ENCODE measurements around the gene TET1.
"Not testable (repeated sequence)": the region's sequence is repeated elsewhere in the genome, so short reads cannot be mapped to it uniquely, and the experiment has no call there.

Gene TET1

DNA sequence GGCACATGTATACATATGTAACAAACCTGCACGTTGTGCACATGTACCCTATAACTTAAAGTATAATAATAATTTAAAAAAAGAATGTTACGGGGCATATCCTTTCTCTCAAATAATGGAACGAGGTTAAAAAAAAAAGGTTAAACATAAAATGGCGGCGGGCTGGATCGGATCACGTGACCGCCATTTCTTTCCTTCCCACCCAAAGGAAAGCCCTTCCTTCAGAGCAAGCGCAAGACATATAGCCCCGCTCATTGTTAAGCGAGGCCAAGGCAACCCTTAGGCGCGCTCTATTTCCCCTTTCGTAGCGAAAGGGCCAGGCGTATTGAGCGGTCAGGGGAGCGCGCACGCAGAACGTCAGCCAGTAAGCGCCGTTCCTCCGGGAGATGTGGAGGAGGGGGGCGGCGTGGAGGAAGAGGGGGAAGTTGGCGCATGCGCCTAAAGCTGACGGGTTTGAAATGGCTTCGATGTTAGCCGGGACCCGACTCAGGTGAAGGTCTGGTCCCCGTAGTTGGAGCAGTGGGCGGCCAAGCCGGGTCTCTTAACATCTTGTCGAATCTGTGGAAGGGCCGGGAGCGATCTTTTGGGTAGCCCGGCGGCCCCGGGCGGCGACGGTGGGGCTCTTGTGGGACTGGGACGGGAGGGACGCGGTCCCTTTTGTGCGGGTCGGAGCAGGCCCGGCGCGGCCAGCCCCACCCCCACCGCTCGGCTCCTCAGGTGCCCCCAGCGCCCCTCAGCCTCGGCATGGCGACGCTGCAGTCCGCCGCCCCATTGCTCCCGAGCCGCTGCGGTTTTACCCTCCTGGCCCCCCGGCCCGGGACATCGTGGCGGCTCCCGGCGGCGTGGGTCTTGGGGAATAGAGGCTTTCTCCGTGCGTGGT lies 160.9 kb downstream of the TET1 start, which contains the start of gene CCAR1:
CCAR1 (plus strand) TSS at position 447 of the 880 bp plus-strand sequence. CDS start 1,266 bp downstream, outside the sequence.
- peak; percentile 96 to 98 for DNase-seq

DNA sequence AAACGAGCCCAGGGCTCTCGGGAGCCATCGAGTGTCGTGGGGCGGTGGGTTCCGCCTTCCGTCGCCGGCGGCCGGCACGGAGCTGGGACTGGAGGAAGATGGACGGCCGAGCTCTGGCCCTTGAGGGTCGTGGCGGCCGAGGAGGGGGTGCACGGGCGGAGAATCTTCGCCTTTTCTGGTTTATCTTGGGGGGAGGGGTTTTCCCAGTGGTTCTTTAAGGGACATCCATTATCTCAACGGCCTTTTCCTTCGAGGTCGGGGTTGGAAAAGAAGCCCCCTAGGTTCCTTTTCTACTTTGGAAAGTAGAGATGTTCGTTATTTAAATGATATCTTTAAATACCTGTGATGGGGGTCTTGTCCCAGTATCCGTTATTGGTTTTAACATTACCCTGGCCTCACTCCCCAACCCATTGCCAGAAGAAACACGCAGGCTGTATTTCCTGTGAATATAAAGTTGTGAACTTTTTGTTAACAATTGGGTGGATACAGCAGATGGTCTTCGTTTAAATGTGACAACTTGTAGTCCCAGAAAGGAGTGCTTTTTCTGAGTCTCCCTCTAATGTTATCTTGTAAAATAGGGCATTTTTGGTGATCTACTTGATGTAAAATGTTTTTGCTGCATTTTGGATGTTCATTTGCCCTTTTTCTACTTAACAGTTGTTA lies 161.7 kb downstream of the TET1 start:
- no peak for DNase-seq

DNA sequence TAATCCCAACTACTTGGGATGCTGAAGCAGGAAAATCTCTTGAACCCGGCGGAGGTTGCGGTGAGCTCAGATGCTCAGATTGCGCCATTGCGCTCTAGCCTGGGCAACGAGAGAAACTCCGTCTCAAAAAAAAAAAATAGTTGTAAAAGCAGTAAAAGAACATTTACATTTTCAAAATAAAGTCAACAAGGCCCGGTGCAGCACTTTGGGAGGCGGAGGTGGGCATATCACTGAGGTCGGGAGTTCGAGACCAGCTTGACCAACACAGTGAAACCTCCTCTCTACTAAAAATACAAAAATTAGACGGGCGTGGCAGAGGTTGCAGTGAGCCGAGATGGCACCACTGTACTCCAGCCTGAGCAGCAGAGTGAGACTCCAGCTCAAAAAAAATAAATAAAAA lies 164.9 kb downstream of the TET1 start:
- no peak for DNase-seq

DNA sequence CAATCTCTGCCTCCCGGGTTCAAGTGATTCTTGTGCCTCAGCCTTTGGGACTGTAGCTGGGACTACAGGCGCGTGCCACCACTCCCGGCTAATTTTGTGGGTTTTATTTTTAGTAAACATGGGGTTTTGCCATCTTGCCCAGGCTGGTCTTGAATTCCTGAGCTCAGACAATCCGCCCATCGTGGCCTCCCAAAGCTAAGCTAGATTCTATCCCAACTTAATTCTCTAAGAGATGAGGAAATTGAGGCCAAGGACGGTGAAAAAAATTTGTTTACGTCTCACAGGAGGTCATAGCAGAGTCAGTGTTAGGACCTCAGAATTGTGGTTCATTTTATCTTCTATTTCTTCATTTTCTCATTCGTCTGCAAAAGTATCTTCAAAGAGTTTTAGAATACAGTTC lies 167.0 kb downstream of the TET1 start:
- DNase-seq = no peak

DNA sequence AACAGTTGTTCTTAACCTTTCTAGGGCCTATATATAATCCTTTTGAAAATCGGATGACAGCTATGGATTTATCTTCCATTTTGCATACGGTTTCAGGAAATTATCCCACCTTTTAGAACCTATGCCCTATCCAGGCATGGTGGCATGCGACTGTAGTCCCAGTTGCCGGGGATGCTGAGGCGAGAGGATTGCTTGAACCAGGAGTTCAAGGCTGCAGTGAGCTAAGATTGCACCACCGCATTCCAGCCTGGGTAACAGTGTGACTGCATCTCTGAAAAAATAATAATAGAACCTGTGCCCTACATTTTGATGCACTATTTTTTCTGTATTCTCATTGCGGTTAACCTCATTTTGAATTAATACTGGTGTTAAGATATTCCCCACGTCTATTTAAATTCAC lies 172.5 kb downstream of the TET1 start:
- DNase-seq = no peak

DNA sequence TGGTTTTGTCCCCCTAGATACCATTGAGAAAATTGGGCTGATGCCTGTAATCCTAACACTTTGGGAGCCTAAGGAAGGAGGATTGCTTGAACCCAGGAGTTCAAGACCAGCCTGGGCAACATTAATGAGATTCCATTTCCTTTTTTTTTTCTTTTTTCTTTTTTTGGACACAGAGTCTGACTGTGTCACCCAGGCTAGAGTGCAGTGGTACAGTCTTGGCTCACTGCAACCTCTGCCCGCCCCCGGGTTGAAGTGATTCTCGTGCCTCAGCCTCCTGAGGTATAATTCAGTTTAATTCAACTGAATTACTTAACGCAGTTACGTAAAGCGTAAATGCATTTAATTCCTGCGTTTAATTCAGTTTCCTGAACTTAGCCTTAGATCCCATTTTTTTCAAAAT lies 174.2 kb downstream of the TET1 start:
- DNase-seq = no peak

DNA sequence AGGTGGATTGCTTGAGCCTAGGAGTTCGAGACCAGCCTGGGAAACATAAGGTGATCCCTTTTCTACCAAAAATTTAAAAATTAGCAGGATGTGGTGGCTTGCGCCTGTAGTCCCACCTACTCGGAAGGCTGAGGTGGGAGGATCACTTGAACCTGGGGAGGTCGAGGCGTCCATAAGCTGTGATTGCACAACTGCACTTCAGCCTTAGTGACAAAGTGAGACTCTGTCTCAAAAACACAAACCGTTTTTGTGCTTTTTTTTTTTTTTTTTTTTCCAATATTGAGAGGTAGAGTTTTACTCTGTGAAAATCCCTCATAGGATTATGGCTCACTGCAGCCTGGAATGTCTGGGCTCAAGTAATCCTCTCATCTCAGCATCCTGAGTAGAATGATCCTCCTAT lies 175.0 kb downstream of the TET1 start:
- DNase-seq = no peak

DNA sequence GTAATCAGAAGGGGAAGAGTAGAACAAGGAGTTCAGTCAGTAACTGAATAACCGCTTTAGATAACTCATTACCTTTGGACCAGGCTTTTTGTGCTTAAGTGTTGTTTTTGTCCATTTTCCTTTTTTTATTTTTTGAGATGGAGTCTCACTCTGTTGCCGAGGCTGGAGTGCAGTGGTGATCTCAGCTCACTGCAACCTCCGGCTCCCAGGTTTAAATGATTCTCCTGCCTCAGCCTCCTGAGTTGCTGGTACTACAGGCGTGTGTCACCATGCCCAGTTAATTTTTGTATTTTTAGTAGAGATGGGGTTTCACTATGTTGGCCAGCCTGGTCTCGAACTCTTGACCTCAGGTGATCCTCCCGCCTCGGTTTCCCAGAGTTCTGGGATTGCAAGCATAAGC lies 175.6 kb downstream of the TET1 start:
- DNase-seq = not testable (repeated sequence)

DNA sequence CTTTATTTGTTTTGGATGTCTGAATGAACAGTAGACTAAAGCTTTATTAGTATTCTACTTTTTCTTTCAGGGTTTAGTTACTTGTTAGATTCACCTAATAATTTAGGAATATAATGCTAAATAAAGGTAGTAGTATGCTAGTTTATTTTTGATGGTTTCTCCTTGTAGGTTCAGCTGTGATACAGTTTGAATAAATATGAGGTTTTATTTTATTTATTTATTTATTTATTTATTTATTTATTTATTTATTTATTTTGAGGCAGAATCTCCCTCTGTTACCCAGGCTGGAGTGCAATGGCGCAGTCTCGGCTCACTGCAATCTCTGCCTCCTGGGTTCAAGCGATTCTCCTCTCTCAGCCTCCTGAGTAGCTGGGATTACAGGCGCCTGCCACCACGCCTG lies 180.5 kb downstream of the TET1 start:
- not testable (repeated sequence) for DNase-seq

DNA sequence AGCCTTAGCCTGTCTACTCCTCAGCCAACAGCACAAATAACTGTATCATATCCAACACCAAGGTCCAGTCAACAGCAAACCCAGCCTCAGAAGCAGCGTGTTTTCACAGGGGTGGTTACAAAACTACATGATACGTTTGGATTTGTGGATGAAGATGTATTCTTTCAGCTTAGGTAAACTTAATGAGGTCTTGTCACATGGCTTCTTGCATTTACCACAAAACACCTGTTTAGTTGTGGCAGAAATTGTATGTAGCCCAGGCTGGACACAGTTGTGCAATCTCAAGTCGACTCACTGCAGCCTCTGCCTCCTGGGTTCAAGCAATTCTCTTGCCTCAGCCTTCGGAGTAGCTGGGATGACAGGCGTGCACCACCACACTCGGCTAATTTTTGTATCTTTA lies 182.3 kb downstream of the TET1 start:
- no peak for DNase-seq

All from stimulated activated CD4-positive, alpha-beta T cell treated with anti-CD3 and anti-CD28 coated beads, Interleukin-2, amount 100 ng/mL, for 24 hours (primary cell).